ENCODE data around the gene USP53. TPM values are rescaled to one million over a fixed set of nuclear protein-coding genes. Genes with fewer than 3 reads are reported as not detected.

The USP53 gene
- total and polyA plus RNA-seq, 2 experiments from 2014 or later: 17.1 to 27.7 TPM

DNA sequence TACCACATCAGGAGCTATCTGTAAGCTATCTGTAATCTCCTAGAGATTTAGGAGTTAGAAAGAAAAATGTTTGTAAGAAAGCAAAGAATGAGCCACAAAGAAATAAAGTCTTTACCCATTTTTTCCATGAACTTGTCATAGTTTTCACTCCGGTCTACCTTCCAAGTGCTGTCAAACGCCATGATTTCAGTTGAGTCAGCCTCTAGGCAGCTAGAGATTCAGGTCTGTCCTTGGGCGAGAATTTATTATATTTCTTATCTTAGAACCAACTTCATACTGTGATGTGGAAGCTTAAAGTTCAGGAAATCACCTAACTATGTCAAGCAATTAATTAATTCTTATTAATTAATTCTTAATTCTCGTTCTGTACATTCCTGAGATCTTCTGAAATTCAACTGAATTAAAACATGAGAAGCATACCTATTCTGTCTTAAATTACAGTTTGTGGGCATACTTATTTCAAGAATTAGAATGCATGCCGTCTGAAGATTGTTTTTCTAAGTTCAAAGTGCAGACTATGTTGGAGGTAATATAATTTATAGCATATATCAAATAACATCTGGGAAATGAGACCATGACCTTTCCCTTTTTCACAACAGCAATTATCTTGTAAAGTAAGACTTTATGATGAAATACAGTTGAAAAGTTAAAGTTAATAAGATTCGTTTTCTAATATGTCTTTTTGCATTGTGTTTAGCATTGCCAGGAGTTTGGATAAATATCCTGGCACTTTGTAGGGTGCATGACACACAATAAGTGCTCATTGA, 109.6 kb downstream of the USP53 start, which contains the start of gene FABP2:
TSS of gene FABP2 (minus strand) at position 218 of the 767 bp plus-strand sequence. CDS start at position 182, 36 bp downstream.
- no peak within 1 kb of the TSS for H2AFZ ChIP-seq
- no peak within 1 kb of the TSS for H3K27ac Mint-ChIP-seq

GRCh38 chr4:119328695-119329094, 116.2 kb downstream of the USP53 start:
- Histone ChIP-seq H3K36me3 (ENCODE audit: insufficient read depth) (no peaks in the 10 kb centered on the region), H3K9me2 (ENCODE audit: insufficient read depth) (no peaks in the 10 kb centered on the region; the same call in 1 of the 2 replicates), H3K4me2 (no peak overlapping the region), H3K79me2 (replicated peaks; ENCODE audit: insufficient read depth) (no peaks in the 10 kb centered on the region), H3K4me1 (ENCODE audit: insufficient read depth) (no peaks in the 10 kb centered on the region), H3K4me3 (no peak overlapping the region), H3K27ac (ENCODE audit: low read depth) (no peak overlapping the region), H3F3A (replicated peaks; ENCODE audit: low read depth) (no peaks in the 10 kb centered on the region), H3K27me3 (ENCODE audit: insufficient read depth) (no peaks in the 10 kb centered on the region), H4K20me1 (replicated peaks; ENCODE audit: insufficient read depth) (no peaks in the 10 kb centered on the region), H2AFZ (no peak overlapping the region)
- ATAC-seq (no peak), DNase-seq (ENCODE audit: low spot score) (no peak)
- H3K27me3 Mint-ChIP-seq (ENCODE audit: insufficient read depth, low read depth, poor library complexity): no peaks in the 10 kb centered on the region
- H3K4me1 Mint-ChIP-seq: no peaks in the 10 kb centered on the region
- H3K4me3 Mint-ChIP-seq: no peak overlapping the region
- H3K27ac Mint-ChIP-seq: no peak overlapping the region
- H3K36me3 Mint-ChIP-seq (ENCODE audit: low read depth): no peaks in the 10 kb centered on the region
- no peaks in the 10 kb centered on the region for H3K9me3 Mint-ChIP-seq
- TF ChIP-seq, protein P1, sequence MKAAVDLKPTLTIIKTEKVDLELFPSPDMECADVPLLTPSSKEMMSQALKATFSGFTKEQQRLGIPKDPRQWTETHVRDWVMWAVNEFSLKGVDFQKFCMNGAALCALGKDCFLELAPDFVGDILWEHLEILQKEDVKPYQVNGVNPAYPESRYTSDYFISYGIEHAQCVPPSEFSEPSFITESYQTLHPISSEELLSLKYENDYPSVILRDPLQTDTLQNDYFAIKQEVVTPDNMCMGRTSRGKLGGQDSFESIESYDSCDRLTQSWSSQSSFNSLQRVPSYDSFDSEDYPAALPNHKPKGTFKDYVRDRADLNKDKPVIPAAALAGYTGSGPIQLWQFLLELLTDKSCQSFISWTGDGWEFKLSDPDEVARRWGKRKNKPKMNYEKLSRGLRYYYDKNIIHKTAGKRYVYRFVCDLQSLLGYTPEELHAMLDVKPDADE (IDR thresholded peaks at IDR 0.05): no peak
- no peak for TF ChIP-seq STAT1 (IDR thresholded peaks at IDR 0.05; ENCODE audit: unreplicated experiment)
- TF ChIP-seq JUNB (IDR thresholded peaks at IDR 0.05; ENCODE audit: unreplicated experiment): no peak
- no peak for TF ChIP-seq NANOG (IDR thresholded peaks at IDR 0.05; ENCODE audit: borderline replicate concordance)
- TF ChIP-seq CREB1 (CRISPR knock-in tag; IDR thresholded peaks at IDR 0.05; ENCODE audit: low read depth): no peak
- no peak for TF ChIP-seq ZNF114 (CRISPR knock-in tag; IDR thresholded peaks at IDR 0.05)
- TF ChIP-seq ZNF331 (CRISPR knock-in tag; IDR thresholded peaks at IDR 0.05; ENCODE audit: low read depth): no peak
- TF ChIP-seq EZH2phosphoT487 (IDR thresholded peaks at IDR 0.05; ENCODE audit: unreplicated experiment): no peak
- TF ChIP-seq EZH2 (IDR thresholded peaks at IDR 0.05; ENCODE audit: low read depth, unreplicated experiment): no peak
- no peak for TF ChIP-seq POLR2AphosphoS5 (IDR thresholded peaks at IDR 0.05; ENCODE audit: low read depth)
- TF ChIP-seq, protein P2, sequence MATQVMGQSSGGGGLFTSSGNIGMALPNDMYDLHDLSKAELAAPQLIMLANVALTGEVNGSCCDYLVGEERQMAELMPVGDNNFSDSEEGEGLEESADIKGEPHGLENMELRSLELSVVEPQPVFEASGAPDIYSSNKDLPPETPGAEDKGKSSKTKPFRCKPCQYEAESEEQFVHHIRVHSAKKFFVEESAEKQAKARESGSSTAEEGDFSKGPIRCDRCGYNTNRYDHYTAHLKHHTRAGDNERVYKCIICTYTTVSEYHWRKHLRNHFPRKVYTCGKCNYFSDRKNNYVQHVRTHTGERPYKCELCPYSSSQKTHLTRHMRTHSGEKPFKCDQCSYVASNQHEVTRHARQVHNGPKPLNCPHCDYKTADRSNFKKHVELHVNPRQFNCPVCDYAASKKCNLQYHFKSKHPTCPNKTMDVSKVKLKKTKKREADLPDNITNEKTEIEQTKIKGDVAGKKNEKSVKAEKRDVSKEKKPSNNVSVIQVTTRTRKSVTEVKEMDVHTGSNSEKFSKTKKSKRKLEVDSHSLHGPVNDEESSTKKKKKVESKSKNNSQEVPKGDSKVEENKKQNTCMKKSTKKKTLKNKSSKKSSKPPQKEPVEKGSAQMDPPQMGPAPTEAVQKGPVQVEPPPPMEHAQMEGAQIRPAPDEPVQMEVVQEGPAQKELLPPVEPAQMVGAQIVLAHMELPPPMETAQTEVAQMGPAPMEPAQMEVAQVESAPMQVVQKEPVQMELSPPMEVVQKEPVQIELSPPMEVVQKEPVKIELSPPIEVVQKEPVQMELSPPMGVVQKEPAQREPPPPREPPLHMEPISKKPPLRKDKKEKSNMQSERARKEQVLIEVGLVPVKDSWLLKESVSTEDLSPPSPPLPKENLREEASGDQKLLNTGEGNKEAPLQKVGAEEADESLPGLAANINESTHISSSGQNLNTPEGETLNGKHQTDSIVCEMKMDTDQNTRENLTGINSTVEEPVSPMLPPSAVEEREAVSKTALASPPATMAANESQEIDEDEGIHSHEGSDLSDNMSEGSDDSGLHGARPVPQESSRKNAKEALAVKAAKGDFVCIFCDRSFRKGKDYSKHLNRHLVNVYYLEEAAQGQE (IDR thresholded peaks at IDR 0.05; ENCODE audit: unreplicated experiment): no peak
- TF ChIP-seq, protein P3, sequence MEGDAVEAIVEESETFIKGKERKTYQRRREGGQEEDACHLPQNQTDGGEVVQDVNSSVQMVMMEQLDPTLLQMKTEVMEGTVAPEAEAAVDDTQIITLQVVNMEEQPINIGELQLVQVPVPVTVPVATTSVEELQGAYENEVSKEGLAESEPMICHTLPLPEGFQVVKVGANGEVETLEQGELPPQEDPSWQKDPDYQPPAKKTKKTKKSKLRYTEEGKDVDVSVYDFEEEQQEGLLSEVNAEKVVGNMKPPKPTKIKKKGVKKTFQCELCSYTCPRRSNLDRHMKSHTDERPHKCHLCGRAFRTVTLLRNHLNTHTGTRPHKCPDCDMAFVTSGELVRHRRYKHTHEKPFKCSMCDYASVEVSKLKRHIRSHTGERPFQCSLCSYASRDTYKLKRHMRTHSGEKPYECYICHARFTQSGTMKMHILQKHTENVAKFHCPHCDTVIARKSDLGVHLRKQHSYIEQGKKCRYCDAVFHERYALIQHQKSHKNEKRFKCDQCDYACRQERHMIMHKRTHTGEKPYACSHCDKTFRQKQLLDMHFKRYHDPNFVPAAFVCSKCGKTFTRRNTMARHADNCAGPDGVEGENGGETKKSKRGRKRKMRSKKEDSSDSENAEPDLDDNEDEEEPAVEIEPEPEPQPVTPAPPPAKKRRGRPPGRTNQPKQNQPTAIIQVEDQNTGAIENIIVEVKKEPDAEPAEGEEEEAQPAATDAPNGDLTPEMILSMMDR (conservative IDR thresholded peaks at IDR 0.05; ENCODE audit: low read depth in 2 of 2): no peak

More for the DNA sequence above, 109.6 kb downstream of the USP53 start, which contains the start of gene FABP2:
- no peak for ATAC-seq
- H3K4me2 ChIP-seq: no peak within 1 kb of the TSS
- no peak within 1 kb of the TSS for H3K4me3 Mint-ChIP-seq
- no peak within 1 kb of the TSS for H3K27ac ChIP-seq (ENCODE audit: low read depth)
- no peaks in the 10 kb centered on the region for H3K27me3 Mint-ChIP-seq (ENCODE audit: insufficient read depth, low read depth, poor library complexity)
- TF ChIP-seq ZNF331 (CRISPR knock-in tag; IDR thresholded peaks at IDR 0.05; ENCODE audit: low read depth): no peak
- H3F3A ChIP-seq (replicated peaks; ENCODE audit: low read depth): no peaks in the 10 kb centered on the region
- no peaks in the 10 kb centered on the region; the same call in 1 of the 2 replicates for H3K9me2 ChIP-seq (ENCODE audit: insufficient read depth)
- no peaks in the 10 kb centered on the region for H3K36me3 Mint-ChIP-seq (ENCODE audit: low read depth)
- H3K79me2 ChIP-seq (replicated peaks; ENCODE audit: insufficient read depth): no peaks in the 10 kb centered on the region
- no peaks in the 10 kb centered on the region for H3K36me3 ChIP-seq (ENCODE audit: insufficient read depth)
- H3K4me1 ChIP-seq (ENCODE audit: insufficient read depth): no peaks in the 10 kb centered on the region
- no peak for DNase-seq (ENCODE audit: low spot score)
- no peaks in the 10 kb centered on the region for H3K4me1 Mint-ChIP-seq
- no peaks in the 10 kb centered on the region for H3K9me3 Mint-ChIP-seq
- H3K4me3 ChIP-seq: no peak within 1 kb of the TSS
- no peaks in the 10 kb centered on the region for H3K27me3 ChIP-seq (ENCODE audit: insufficient read depth)
- no peaks in the 10 kb centered on the region for H4K20me1 ChIP-seq (replicated peaks; ENCODE audit: insufficient read depth)

Measured in GM23338 (cell line).